Liver (tissue), 9 donors: ENCODE data around the gene JMJD1C. TPM values are rescaled to one million over a fixed set of nuclear protein-coding genes. Genes with fewer than 3 reads are reported as not detected.

ENCODE experiments used
- DNase-seq: peaks from one replicate; pipeline ENCODE4 v3.0.0-alpha.2; 2017; ENCODE audit warnings: low spot score
- H3K27ac ChIP-seq, 2 donors: one replicate each; pipeline ENCODE4 v1.7.0; 2013; ENCODE audit warnings: inconsistent platforms in 2 of 2, low read length in 2 of 2, control low read depth in 1 of 2, low read depth in 1 of 2, mild to moderate bottlenecking in 1 of 2
- H3K27me3 ChIP-seq, 4 donors: one replicate each; pipeline versions ENCODE4 v1.6.1 to v1.7.0; 2013; ENCODE audit warnings: low read length in 3 of 4, inconsistent platforms in 1 of 4, mild to moderate bottlenecking in 1 of 4, moderate library complexity in 1 of 4; ENCODE audit not compliant: control insufficient read depth in 4 of 4, insufficient read depth in 4 of 4
- H3K36me3 ChIP-seq, 4 donors: one replicate each; pipeline versions ENCODE4 v1.6.1 to v1.7.0; 2013; ENCODE audit warnings: low read length in 3 of 4, mild to moderate bottlenecking in 3 of 4, low read depth in 1 of 4, moderate library complexity in 1 of 4; ENCODE audit not compliant: control insufficient read depth in 4 of 4, insufficient read depth in 3 of 4
- H3K4me1 ChIP-seq, 4 donors: one replicate each; pipeline versions ENCODE4 v1.6.1 to v1.7.0; 2013; ENCODE audit warnings: low read length in 3 of 4, mild to moderate bottlenecking in 3 of 4, moderate library complexity in 1 of 4; ENCODE audit not compliant: control insufficient read depth in 4 of 4, insufficient read depth in 4 of 4
- H3K4me3 ChIP-seq, 3 donors: one replicate each; pipeline versions ENCODE4 v1.6.1 to v1.7.0; 2013; ENCODE audit warnings: low read length in 3 of 3, control low read depth in 1 of 3, low read depth in 1 of 3, mild to moderate bottlenecking in 1 of 3
- H3K9ac ChIP-seq, 2 donors: one replicate each; pipeline ENCODE4 v1.7.0; 2013; ENCODE audit warnings: low read length in 2 of 2, mild to moderate bottlenecking in 2 of 2, moderate library complexity in 2 of 2, control low read depth in 1 of 2, low read depth in 1 of 2
- H3K9me3 ChIP-seq, 4 donors: one replicate each; pipeline versions ENCODE4 v1.6.1 to v1.7.0; 2013; ENCODE audit warnings: low read length in 3 of 4; ENCODE audit not compliant: control insufficient read depth in 4 of 4
- CTCF ChIP-seq: fragments of 150-350 bp; IDR thresholded peaks from 2 replicates; pipeline ENCODE4 v1.5.1; 2017; ENCODE audit warnings: improper control_type of control experiment, low read depth, low read length; ENCODE audit not compliant: missing input control
- EGR1 ChIP-seq, 2 donors: IDR thresholded peaks; 2 replicates each; pipeline ENCODE4 v1.6.1; 2016 to 2018; ENCODE audit warnings: antibody characterized with exemption in 2 of 2, low read depth in 2 of 2
- GABPA ChIP-seq, 2 donors: IDR thresholded peaks in 1 of 2; conservative IDR thresholded peaks in 1 of 2; 2 replicates each; pipeline ENCODE4 v1.6.1; 2016; ENCODE audit warnings: antibody characterized with exemption in 2 of 2, mild to moderate bottlenecking in 1 of 2, moderate library complexity in 1 of 2
- HNF4A ChIP-seq, 2 donors: conservative IDR thresholded peaks; 2 replicates each; pipeline ENCODE4 v1.6.1; 2016; ENCODE audit warnings: antibody characterized with exemption in 2 of 2, mild to moderate bottlenecking in 2 of 2
- JUND ChIP-seq, 2 donors: IDR thresholded peaks; 2 replicates each; pipeline ENCODE4 v1.6.1; 2016; ENCODE audit warnings: antibody characterized with exemption in 2 of 2
- MAX ChIP-seq: IDR thresholded peaks from 2 replicates; pipeline ENCODE4 v1.6.1; 2016; ENCODE audit warnings: antibody characterized with exemption
- RAD21 ChIP-seq, 2 donors: IDR thresholded peaks; 2 replicates each; pipeline ENCODE4 v1.6.1; 2016; ENCODE audit warnings: antibody characterized with exemption in 2 of 2, mild to moderate bottlenecking in 2 of 2
- REST ChIP-seq: IDR thresholded peaks from 2 replicates; pipeline ENCODE4 v1.6.1; 2016; ENCODE audit warnings: antibody characterized with exemption, mild to moderate bottlenecking
- RXRA ChIP-seq, 2 donors: IDR thresholded peaks; 2 replicates each; pipeline ENCODE4 v1.6.1; 2017 to 2018; ENCODE audit warnings: antibody characterized with exemption in 2 of 2, mild to moderate bottlenecking in 1 of 2
- SP1 ChIP-seq: IDR thresholded peaks from 2 replicates; pipeline ENCODE4 v1.6.1; 2018; ENCODE audit warnings: antibody characterized with exemption, mild to moderate bottlenecking
- YY1 ChIP-seq: IDR thresholded peaks from 2 replicates; pipeline ENCODE4 v1.6.1; 2016; ENCODE audit warnings: antibody characterized with exemption, mild to moderate bottlenecking
- WGBS: extraction: QIAGEN DNeasy Blood & Tissue Kit; methylation state at CpG from one replicate; pipeline ENCODE4 v1.1.7; 2013; 5-methylcytosine and 5-hydroxymethylcytosine counted together
- polyA plus RNA-seq, 2 donors: library from polyadenylated mRNA; stranded (reverse) in 1 of 2; unstranded in 1 of 2; fragments of 200-250 nt in 1 of 2; fragments of >200 nt in 1 of 2; fragmentation: Nextera tagmentation in 1 of 2; extraction: Ambion mirVana in 1 of 2; gene quantifications; one replicate each; pipeline versions ENCODE4 v1.2.1 to v1.2.3, GENCODE V29; 2013 to 2015
- total RNA-seq, 2 donors: library from RNA; depleted of rRNA; stranded (reverse); fragments of >200 nt; gene quantifications; one replicate each; pipeline ENCODE4 v1.2.3, GENCODE V29; 2014
- TF ChIP-seq, protein P1 (sequence below): IDR thresholded peaks from 2 replicates; pipeline ENCODE4 v1.6.1; 2016; ENCODE audit warnings: antibody characterized with exemption
- TF ChIP-seq, protein P2 (sequence below): IDR thresholded peaks from 2 replicates; pipeline ENCODE4 v1.6.1; 2016; ENCODE audit warnings: antibody characterized with exemption
- donor health status: healthy.
- donor health status: healthy.
- donor health status: healthy.
- donor health status: healthy.
- donor health status: healthy.

JMJD1C gene
- total and polyA plus RNA-seq, 4 donors, result 11.0 to 93.1 (median 56.0) TPM

DNA sequence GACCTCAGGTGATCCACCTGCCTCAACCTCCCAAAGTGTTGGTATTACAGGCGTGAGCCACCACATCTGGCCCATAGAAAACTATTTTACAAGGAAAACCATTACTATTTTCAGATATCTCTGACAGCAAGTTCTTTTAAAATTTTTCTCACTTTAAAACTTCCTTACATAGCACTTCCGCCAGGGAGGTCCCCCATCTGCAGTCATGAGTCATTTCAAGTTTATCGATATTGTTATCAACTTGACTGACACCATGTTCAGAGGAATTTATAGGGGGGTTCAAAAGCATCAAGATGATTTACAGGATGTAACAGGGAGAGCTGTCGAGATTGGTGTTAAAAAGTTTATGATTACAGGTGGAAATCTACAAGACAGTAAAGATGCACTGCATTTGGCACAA, 243.8 kb downstream of the JMJD1C start:
- H3K9me3 ChIP-seq, result no peaks in the 10 kb centered on the region
- no peak for DNase-seq
- no peak overlapping the region for H3K27ac ChIP-seq
- no peak for TF ChIP-seq HNF4A (conservative IDR thresholded peaks at IDR 0.05)
- TF ChIP-seq, protein P1, sequence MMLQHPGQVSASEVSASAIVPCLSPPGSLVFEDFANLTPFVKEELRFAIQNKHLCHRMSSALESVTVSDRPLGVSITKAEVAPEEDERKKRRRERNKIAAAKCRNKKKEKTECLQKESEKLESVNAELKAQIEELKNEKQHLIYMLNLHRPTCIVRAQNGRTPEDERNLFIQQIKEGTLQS, result no peak
- no peak for TF ChIP-seq YY1
- TF ChIP-seq RXRA (IDR thresholded peaks at IDR 0.05), result no peak
- peaks cover 6 to 20% (median 8%) of the 10 kb centered on the region in 4 donors for H3K4me1 ChIP-seq
- H3K9ac ChIP-seq, result no peak overlapping the region
- H3K4me3 ChIP-seq, result no peak overlapping the region
- H3K27me3 ChIP-seq, result no peaks in the 10 kb centered on the region
- H3K36me3 ChIP-seq, result peaks cover 0 to 2% (median 0%) of the 10 kb centered on the region in 4 donors
- WGBS, result 80% methylated on average over 4 of the region's 4 CpGs

- peaks cover 0 to 8% (median 4%) of the 10 kb centered on the region in 4 donors for H3K36me3 ChIP-seq
- WGBS, result 84% methylated on average over 5 of the region's 5 CpGs
- no peak for TF ChIP-seq RAD21 (IDR thresholded peaks at IDR 0.05)
- TF ChIP-seq REST, result no peak
- no peak for TF ChIP-seq CTCF
- no peak for TF ChIP-seq EGR1 (IDR thresholded peaks at IDR 0.05; ENCODE audit: low read depth in 2 of 2)
- TF ChIP-seq SP1, result no peak
- TF ChIP-seq, protein P2, sequence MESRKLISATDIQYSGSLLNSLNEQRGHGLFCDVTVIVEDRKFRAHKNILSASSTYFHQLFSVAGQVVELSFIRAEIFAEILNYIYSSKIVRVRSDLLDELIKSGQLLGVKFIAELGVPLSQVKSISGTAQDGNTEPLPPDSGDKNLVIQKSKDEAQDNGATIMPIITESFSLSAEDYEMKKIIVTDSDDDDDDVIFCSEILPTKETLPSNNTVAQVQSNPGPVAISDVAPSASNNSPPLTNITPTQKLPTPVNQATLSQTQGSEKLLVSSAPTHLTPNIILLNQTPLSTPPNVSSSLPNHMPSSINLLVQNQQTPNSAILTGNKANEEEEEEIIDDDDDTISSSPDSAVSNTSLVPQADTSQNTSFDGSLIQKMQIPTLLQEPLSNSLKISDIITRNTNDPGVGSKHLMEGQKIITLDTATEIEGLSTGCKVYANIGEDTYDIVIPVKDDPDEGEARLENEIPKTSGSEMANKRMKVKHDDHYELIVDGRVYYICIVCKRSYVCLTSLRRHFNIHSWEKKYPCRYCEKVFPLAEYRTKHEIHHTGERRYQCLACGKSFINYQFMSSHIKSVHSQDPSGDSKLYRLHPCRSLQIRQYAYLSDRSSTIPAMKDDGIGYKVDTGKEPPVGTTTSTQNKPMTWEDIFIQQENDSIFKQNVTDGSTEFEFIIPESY, result no peak
- TF ChIP-seq GABPA (IDR thresholded peaks at IDR 0.05 in 1 of 2, conservative IDR thresholded peaks at IDR 0.05 in 1 of 2), result no peak
- no peak for TF ChIP-seq MAX
- TF ChIP-seq RXRA (IDR thresholded peaks at IDR 0.05), result no peak
- no peak for TF ChIP-seq JUND (IDR thresholded peaks at IDR 0.05)
- no peaks in the 10 kb centered on the region for H3K9me3 ChIP-seq
- no peak overlapping the region for H3K4me3 ChIP-seq
- H3K27me3 ChIP-seq, result no peaks in the 10 kb centered on the region
- no peak overlapping the region for H3K9ac ChIP-seq
- no peak for DNase-seq
- peaks cover 2 to 22% (median 8%) of the 10 kb centered on the region in 4 donors for H3K4me1 ChIP-seq
- no peak overlapping the region for H3K27ac ChIP-seq
These were observed 246.0 kb downstream of the JMJD1C start for GRCh38 chr10:63219749-63220148.
